GM21723 (cell line): ENCODE results near the gene SYTL3.
A peak's percentile ranks its signal among the peaks of the same experiment; 100 is the strongest.

Experiments
- ATAC-seq: cut with Tn5 transposase; IDR thresholded peaks from one replicate; pipeline ENCODE4 v1.9.1; 2021; ENCODE audit warnings: mild to moderate bottlenecking, moderate library complexity; ENCODE audit not compliant: unreplicated experiment

SYTL3 gene

GRCh38 chr6:158808941-158809678 lies 159.3 kb downstream of the SYTL3 start:
- peak; percentile 74 for ATAC-seq

GRCh38 chr6:158810155-158811095 lies 160.6 kb downstream of the SYTL3 start:
- no peak for ATAC-seq

- ATAC-seq = no peak
These were observed 162.8 kb downstream of the SYTL3 start for GRCh38 chr6:158812611-158813010.

- no peak for ATAC-seq
These were observed 163.2 kb downstream of the SYTL3 start for GRCh38 chr6:158813032-158813431.
